ENCODE measurements around the gene CTBP2. TPM values are rescaled to one million over a fixed set of nuclear protein-coding genes. Genes with fewer than 3 reads are reported as not detected.

CTBP2 gene
- total and polyA plus RNA-seq, 4 donors: 19.2 to 80.6 (median 63.2) TPM

GRCh38 chr10:125123476-125124114, 36.8 kb downstream of the CTBP2 start:
- Histone ChIP-seq H3K27me3 (ENCODE audit: control insufficient read depth in 3 of 3, insufficient read depth in 3 of 3, low read length in 2 of 3) (no peaks in the 10 kb centered on the region), H3K36me3 (ENCODE audit: control insufficient read depth in 4 of 4, insufficient read depth in 4 of 4, low read length in 4 of 4) (peaks cover 0 to 8% (median 2%) of the 10 kb centered on the region in 4 donors), H3K4me1 (ENCODE audit: control insufficient read depth in 5 of 5, insufficient read depth in 5 of 5, low read length in 5 of 5) (peaks cover 27 to 46% (median 43%) of the 10 kb centered on the region in 5 donors), H3K27ac (ENCODE audit: low read depth in 1 of 2, low read length in 1 of 2) (peak overlapping the region; percentile 87 to 95), H3K4me3 (no peak overlapping the region), H3K9me3 (ENCODE audit: control insufficient read depth in 4 of 4, insufficient read depth in 3 of 4, low read length in 3 of 4) (no peaks in the 10 kb centered on the region), H3K9ac (ENCODE audit: insufficient read depth in 1 of 2, low read length in 2 of 2) (peak overlapping the region; percentile 44 to 66)
- WGBS, 2 donors: 47 to 62% methylated on average over 13 of the region's 13 CpGs
- DNase-seq: peak; percentile 85 to 93 (median 90)
- no peak for TF ChIP-seq CTCF (IDR thresholded peaks at IDR 0.05; ENCODE audit: control extremely low read depth, extremely low read depth)
- ATAC-seq (ENCODE audit: insufficient read depth, low FRiP score): peak; percentile 77

GRCh38 chr10:125122566-125122965, 37.8 kb downstream of the CTBP2 start:
- Histone ChIP-seq H3K4me3 (no peak overlapping the region), H3K36me3 (ENCODE audit: control insufficient read depth in 4 of 4, insufficient read depth in 4 of 4, low read length in 4 of 4) (peaks cover 0 to 3% (median 1%) of the 10 kb centered on the region in 4 donors), H3K4me1 (ENCODE audit: control insufficient read depth in 5 of 5, insufficient read depth in 5 of 5, low read length in 5 of 5) (peaks cover 30 to 54% (median 46%) of the 10 kb centered on the region in 5 donors), H3K27ac (ENCODE audit: low read depth in 1 of 2, low read length in 1 of 2) (no peak overlapping the region), H3K9me3 (ENCODE audit: control insufficient read depth in 4 of 4, insufficient read depth in 3 of 4, low read length in 3 of 4) (no peaks in the 10 kb centered on the region), H3K9ac (ENCODE audit: insufficient read depth in 1 of 2, low read length in 2 of 2) (no peak overlapping the region), H3K27me3 (ENCODE audit: control insufficient read depth in 3 of 3, insufficient read depth in 3 of 3, low read length in 2 of 3) (no peaks in the 10 kb centered on the region)
- no peak for TF ChIP-seq CTCF (IDR thresholded peaks at IDR 0.05; ENCODE audit: control extremely low read depth, extremely low read depth)
- DNase-seq (no peak), ATAC-seq (ENCODE audit: insufficient read depth, low FRiP score) (no peak)
- 93 to 95% methylated on average over 8 of the region's 8 CpGs for WGBS, 2 donors

- H3K9me3 ChIP-seq (ENCODE audit: control insufficient read depth in 4 of 4, insufficient read depth in 3 of 4, low read length in 3 of 4): no peaks in the 10 kb centered on the region
- TF ChIP-seq CTCF (IDR thresholded peaks at IDR 0.05; ENCODE audit: control extremely low read depth, extremely low read depth): no peak
- H3K27ac ChIP-seq (ENCODE audit: low read depth in 1 of 2, low read length in 1 of 2): no peak overlapping the region
- ATAC-seq (ENCODE audit: insufficient read depth, low FRiP score): no peak
- H3K9ac ChIP-seq (ENCODE audit: insufficient read depth in 1 of 2, low read length in 2 of 2): no peak overlapping the region
- H3K27me3 ChIP-seq (ENCODE audit: control insufficient read depth in 3 of 3, insufficient read depth in 3 of 3, low read length in 2 of 3): no peaks in the 10 kb centered on the region
- no peak for DNase-seq
- H3K36me3 ChIP-seq (ENCODE audit: control insufficient read depth in 4 of 4, insufficient read depth in 4 of 4, low read length in 4 of 4): peaks cover 0 to 2% (median 0%) of the 10 kb centered on the region in 4 donors
- WGBS, 2 donors: 94 to 99% methylated on average over 8 of the region's 8 CpGs
- H3K4me3 ChIP-seq: no peak overlapping the region
- peaks cover 34 to 68% (median 52%) of the 10 kb centered on the region in 5 donors for H3K4me1 ChIP-seq (ENCODE audit: control insufficient read depth in 5 of 5, insufficient read depth in 5 of 5, low read length in 5 of 5)
Measured at GRCh38 chr10:125121003-125121402, 39.4 kb downstream of the CTBP2 start.
